ENCODE measurements around the gene TMEM132C.

- no peak for TF ChIP-seq CTCF (IDR thresholded peaks at IDR 0.05)
- no peak for TF ChIP-seq MAX (CRISPR knock-in tag; IDR thresholded peaks at IDR 0.05)
- TF ChIP-seq, protein P1, sequence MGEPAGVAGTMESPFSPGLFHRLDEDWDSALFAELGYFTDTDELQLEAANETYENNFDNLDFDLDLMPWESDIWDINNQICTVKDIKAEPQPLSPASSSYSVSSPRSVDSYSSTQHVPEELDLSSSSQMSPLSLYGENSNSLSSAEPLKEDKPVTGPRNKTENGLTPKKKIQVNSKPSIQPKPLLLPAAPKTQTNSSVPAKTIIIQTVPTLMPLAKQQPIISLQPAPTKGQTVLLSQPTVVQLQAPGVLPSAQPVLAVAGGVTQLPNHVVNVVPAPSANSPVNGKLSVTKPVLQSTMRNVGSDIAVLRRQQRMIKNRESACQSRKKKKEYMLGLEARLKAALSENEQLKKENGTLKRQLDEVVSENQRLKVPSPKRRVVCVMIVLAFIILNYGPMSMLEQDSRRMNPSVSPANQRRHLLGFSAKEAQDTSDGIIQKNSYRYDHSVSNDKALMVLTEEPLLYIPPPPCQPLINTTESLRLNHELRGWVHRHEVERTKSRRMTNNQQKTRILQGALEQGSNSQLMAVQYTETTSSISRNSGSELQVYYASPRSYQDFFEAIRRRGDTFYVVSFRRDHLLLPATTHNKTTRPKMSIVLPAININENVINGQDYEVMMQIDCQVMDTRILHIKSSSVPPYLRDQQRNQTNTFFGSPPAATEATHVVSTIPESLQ (CRISPR knock-in tag; IDR thresholded peaks at IDR 0.05) = no peak
- TF ChIP-seq NR2C2 (CRISPR knock-in tag; IDR thresholded peaks at IDR 0.05) = no peak
- TF ChIP-seq, protein P2, sequence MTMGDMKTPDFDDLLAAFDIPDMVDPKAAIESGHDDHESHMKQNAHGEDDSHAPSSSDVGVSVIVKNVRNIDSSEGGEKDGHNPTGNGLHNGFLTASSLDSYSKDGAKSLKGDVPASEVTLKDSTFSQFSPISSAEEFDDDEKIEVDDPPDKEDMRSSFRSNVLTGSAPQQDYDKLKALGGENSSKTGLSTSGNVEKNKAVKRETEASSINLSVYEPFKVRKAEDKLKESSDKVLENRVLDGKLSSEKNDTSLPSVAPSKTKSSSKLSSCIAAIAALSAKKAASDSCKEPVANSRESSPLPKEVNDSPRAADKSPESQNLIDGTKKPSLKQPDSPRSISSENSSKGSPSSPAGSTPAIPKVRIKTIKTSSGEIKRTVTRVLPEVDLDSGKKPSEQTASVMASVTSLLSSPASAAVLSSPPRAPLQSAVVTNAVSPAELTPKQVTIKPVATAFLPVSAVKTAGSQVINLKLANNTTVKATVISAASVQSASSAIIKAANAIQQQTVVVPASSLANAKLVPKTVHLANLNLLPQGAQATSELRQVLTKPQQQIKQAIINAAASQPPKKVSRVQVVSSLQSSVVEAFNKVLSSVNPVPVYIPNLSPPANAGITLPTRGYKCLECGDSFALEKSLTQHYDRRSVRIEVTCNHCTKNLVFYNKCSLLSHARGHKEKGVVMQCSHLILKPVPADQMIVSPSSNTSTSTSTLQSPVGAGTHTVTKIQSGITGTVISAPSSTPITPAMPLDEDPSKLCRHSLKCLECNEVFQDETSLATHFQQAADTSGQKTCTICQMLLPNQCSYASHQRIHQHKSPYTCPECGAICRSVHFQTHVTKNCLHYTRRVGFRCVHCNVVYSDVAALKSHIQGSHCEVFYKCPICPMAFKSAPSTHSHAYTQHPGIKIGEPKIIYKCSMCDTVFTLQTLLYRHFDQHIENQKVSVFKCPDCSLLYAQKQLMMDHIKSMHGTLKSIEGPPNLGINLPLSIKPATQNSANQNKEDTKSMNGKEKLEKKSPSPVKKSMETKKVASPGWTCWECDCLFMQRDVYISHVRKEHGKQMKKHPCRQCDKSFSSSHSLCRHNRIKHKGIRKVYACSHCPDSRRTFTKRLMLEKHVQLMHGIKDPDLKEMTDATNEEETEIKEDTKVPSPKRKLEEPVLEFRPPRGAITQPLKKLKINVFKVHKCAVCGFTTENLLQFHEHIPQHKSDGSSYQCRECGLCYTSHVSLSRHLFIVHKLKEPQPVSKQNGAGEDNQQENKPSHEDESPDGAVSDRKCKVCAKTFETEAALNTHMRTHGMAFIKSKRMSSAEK (CRISPR knock-in tag; IDR thresholded peaks at IDR 0.05; ENCODE audit: borderline replicate concordance) = no peak
- no peak for TF ChIP-seq PREB (CRISPR knock-in tag; IDR thresholded peaks at IDR 0.05; ENCODE audit: borderline replicate concordance)
- TF ChIP-seq STAT6 (CRISPR knock-in tag; conservative IDR thresholded peaks at IDR 0.05; ENCODE audit: low read depth) = no peak
- no peak for TF ChIP-seq ZNF121 (CRISPR knock-in tag; IDR thresholded peaks at IDR 0.05)
- no peak for TF ChIP-seq SP1 (CRISPR knock-in tag; conservative IDR thresholded peaks at IDR 0.05)
- no peak for TF ChIP-seq SMAD3 (CRISPR knock-in tag; IDR thresholded peaks at IDR 0.05; ENCODE audit: borderline replicate concordance)
- no peak for TF ChIP-seq TEAD4 (CRISPR knock-in tag; IDR thresholded peaks at IDR 0.05)
- no peak for TF ChIP-seq SMAD4 (CRISPR knock-in tag; IDR thresholded peaks at IDR 0.05)
- TF ChIP-seq MYBL2 (CRISPR knock-in tag; IDR thresholded peaks at IDR 0.05) = no peak
These were observed 159.5 kb downstream of the TMEM132C start for GRCh38 chr12:128426511-128426910.

Measured in WTC11 (cell line).